Skeletal muscle cell (primary cell): ENCODE measurements around the gene ABCA8.
A peak's percentile ranks its signal among the peaks of the same experiment; 100 is the strongest.

Source experiments
- DNase-seq: peaks from one replicate; pipeline ENCODE4 v3.0.0-alpha.2; 2010; ENCODE audit warnings: low read depth
- H3K4me3 ChIP-seq: 2 replicates; pipeline ENCODE4 v1.5.1; 2011; ENCODE audit warnings: low read depth, mild to moderate bottlenecking, control low read depth, low read length, moderate library complexity

The ABCA8 gene

DNA sequence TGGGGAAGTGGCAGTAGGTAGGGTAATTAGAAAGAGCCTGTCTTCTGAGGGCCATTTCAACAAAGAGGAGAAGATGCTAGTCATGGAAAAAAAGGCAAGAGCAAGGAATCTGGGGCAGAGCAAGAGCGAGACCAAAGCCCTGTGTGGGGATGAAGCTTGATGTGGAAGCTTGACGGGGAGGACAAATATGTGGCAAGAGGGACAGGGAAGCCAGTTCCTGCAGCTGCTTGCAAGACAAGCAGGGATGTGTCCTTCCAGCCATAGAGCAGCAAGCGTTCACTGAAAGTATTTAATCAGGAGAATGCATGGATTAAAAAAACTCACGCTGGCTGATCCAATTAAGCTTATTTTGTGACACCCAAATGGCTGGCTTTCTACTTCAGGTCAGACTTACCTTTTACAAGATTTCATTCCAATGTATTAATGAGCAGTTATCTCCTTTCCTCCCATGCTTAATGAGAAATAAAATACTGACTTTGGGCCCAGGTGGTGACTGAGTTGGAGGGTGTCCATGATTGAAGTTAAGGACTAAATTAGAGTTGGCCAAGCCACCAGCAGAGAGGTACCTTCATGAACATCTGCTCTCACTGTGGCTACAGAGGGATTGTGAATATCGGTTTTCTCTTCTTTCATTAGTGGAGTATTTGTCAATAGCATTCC, 76.8 kb downstream of the ABCA8 start:
- DNase-seq, result no peak
- H3K4me3 ChIP-seq, result no peak overlapping the region

DNA sequence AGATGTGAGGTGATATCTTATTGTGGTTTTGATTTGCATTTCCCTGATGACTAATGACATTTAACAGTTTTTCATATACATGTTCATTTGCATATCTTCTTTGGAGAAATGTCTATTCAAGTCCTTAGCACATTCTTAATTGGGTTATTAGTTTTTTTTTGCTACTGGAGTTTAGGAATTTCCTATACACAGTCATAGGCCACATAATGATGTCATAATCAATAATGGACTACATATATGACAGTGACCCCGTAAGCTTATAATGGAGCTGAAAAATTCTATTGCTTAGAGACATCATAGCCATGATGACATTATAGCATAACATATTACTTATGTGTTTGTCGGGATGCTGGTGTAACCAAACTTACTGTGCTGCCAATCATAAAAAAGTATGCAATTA, 83.7 kb downstream of the ABCA8 start:
- H3K4me3 ChIP-seq, result no peak overlapping the region
- no peak for DNase-seq

DNA sequence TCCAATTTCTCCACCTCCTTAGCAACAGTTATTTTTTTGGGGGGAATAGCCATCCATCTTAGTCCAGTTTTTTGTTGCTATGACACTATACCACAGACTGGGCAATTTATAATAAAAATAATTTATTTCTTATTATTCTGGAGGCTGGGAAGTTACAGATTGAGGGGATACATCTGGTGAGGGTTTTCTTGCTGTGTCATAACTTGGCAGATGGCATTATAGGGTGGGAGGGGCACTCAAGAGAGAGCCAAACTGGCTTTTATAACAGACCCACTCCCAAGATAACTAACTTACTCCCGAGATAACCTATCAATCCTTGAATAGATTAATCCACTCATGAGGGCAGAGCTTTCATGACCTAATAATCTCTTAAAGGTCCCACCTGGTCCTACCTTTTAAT, 84.2 kb downstream of the ABCA8 start:
- DNase-seq, result no peak

DNA sequence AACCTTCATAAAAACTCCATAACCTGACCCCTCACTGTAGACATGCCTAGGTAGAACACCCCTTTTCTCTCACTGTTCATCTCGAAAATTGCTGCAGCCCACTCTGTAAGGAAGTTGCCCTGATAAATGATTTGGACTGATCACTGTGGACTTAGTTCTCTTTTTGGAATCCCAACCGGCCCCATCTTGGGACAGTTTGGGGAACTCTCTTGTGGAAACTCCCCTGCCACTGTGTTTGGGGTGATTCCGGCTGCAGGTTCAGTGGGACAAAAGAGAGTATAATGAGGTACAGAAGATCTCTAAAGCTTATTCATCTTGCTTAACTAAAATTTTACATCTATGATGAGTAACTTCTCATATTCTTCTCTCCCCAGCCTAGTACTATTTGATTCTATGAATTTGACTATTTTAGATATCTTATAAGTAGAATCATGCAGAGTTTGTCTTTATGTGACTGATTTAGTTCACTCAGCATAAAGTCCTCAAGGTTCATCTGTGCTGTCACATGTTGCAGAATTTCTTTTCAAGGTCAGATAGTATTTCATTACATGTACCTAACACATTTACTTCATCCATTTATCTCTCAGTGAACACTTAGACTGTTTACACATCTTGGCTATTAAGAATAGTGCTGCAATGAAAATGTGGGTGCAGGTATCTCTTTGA, 84.9 kb downstream of the ABCA8 start:
- H3K4me3 ChIP-seq, result no peak overlapping the region
- DNase-seq, result no peak

More for the DNA sequence above, 84.2 kb downstream of the ABCA8 start:
- H3K4me3 ChIP-seq, result no peak overlapping the region

DNA sequence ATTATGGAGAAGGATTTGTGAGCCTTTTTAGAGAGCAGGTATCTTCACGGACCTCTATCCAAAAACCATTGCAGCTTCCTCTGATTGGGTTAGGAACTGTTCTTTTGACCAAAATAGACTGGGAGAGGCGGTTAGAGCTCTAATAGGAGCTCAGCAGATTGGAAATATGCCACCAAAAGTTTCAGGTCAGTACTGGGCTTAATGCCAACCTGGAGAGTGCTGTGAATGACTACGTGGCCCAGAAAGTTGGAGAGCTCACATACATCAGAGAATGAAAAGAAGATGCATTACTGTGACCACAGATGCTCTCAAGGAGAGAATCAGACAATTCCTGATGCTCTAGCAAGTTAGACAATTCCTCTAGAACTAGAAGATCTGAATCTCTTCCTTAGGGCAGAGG, 86.5 kb downstream of the ABCA8 start:
- peak; percentile 20 for DNase-seq

DNA sequence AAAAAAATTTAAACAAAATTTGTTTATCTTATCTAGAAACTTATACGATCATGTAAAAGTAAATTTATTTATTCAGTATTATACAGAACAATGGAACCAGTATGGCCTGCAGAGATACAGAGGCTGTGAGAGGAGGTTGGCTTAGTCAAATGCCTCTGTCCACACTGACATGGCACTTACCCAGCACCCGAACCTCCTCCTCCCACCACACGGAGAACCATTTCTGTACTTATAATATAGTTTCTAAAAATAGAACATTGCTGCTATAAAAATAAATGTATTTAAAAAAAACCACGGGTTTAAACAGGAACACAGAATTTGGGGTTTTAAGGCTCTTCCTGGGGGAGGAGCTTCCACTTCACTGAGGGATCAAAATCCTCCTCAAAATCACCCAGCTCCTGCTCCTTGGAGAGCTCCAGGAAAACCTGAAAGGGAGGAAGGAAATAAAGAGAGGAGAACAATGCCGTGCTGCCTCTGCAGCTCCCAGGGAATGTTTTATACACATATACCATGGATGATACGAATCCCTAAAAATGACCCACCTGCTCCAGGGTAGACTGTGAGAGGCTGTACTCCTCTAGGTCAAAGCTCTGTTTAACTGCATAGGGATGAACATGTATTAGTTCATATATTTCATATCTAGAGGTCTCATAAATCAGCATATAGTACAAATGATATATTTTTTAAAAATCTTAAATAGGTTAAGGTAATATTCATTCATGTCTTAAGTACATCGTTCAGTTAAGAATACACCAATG, 87.3 kb downstream of the ABCA8 start:
- DNase-seq, result no peak
- H3K4me3 ChIP-seq, result no peak overlapping the region

More for the DNA sequence above, 86.5 kb downstream of the ABCA8 start:
- H3K4me3 ChIP-seq, result no peak overlapping the region

DNA sequence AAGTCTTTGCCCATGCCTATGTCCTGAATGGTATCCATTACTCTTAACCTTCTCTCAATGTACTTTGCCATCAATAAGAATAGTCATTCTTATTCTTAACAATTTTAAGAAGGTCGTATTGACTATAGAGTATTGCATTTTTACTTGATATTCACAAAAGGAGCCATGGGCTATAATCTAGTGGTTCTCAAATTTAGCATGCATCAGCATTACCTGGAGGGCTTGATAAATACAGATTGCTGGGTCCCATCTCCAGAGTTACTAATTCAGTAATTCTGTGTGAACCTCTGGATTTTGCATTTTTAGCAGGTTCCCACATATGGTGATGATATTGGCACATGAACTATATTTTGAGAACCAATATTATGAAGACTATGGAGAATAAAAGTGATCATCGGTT, 89.6 kb downstream of the ABCA8 start:
- DNase-seq, result no peak
- no peak overlapping the region for H3K4me3 ChIP-seq

DNA sequence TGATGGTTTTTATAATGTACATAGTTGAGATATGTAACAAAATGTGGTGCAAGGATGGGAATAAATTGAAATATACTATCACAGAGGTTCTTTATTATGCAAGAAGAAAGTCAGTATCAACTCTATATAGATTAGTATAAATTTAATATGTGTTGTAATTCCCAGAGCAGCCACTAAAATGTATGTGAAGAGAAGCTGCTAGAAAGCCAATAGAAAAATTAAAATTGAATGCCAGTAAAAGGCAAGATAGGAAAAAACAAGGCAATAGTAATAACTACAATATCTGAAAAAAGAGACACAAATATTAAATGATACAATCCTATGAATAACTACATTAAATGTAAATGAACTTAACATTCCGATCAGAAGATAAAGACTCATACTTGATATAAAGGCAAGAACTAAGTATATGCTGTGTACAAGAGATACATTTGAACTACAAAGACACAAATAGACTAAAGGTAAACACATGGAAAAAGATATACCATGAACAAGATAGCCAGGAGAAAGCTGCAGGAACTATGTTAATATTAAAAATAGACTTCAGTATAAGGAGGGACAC, 92.0 kb downstream of the ABCA8 start:
- no peak overlapping the region for H3K4me3 ChIP-seq
- DNase-seq, result no peak

DNA sequence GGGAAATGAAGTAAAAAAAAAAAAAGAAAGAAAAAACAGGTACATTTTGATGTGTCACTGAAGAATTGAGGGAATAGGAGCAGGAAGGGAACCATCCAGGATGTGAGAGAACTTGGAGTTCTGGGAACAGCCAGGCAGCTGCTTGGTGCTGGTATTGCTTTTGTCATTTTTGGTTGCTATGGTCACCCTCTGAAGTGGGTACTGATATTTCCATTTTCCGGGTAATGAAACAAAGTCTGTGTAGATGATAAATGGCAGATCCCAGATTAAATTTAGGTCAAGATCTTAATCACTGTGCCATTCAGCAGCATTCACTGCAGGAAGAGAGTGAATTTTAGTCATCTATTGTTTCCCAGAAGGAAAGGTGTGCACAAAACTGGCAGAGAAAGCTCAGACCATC, 93.6 kb downstream of the ABCA8 start:
- no peak for DNase-seq
- H3K4me3 ChIP-seq, result no peak overlapping the region

DNA sequence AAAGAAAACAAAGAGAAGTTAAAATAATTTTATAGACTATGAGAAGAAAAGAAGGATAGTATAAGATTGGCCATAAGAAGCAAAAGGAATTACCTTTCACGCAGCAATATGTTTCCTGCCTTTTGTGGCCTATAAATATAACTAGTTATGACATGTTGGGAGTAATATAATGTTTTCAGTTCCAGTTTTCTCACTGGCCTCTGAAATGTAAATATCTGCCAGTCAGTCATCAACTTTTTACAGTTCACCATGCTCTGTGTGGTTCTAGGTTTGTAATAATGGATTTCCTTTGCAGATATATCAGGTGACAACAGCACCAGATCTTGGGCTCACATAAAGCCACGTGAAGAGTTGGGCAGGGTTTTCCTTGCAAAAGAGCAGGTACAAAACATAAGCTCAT, 94.3 kb downstream of the ABCA8 start:
- no peak overlapping the region for H3K4me3 ChIP-seq
- DNase-seq, result no peak

DNA sequence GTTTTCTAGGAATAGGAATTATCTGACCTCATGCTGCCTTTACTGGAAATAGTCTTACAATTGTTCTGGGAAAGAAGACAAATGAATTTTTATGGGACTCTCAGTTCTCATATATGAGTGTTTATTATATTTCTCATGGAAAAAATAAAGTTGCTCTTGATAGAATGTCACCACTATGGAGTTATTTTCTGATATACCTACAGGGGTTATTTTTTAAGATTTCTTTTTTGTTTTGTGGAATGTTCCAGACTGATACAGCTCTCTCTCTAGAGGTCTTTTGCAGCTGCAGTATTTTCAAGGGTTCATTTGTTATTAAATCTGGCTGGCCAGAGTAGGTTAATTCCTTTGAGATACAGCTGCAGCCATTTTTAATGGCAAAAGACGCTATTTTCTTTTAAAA, 100.7 kb downstream of the ABCA8 start:
- H3K4me3 ChIP-seq, result no peak overlapping the region
- DNase-seq, result no peak

DNA sequence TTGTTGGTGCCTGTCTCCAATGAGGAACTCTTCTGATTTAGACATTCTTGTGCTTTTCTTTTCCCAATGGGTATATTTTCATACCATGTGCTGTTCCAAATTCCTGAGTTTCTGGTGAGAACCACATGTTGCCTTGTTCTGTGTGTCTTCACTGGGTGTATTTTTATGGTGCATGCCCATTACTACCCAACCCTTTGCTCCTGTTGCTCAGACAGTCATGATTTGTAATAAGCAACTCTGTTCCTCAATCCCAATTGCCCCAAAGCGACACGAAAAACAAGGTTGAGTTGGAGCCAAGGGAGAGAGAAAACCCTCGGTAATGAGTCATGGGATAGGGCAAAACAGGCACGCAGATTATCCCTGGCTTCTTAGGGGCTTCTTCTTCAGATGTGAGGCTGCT, 101.8 kb downstream of the ABCA8 start:
- no peak overlapping the region for H3K4me3 ChIP-seq
- no peak for DNase-seq

DNA sequence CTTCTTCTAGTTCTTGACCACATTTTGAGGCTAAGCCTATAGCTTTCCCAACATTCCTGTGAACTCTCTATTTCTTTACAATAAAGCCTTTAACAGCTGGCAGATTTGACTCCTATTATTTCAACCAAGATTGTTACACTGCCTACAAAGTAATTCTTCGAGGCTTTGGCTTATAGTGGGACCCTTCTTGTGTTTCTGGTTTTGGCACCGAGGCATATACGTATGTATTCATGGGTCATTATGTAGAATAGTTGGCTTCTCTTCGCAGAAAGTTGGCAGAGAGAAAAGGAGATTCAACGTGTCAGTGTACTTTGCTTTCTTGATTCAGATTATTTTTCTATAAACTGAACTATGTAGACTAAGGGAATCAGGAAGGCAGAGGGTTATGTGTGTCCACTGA, 102.2 kb downstream of the ABCA8 start:
- no peak for DNase-seq
- H3K4me3 ChIP-seq, result no peak overlapping the region

DNA sequence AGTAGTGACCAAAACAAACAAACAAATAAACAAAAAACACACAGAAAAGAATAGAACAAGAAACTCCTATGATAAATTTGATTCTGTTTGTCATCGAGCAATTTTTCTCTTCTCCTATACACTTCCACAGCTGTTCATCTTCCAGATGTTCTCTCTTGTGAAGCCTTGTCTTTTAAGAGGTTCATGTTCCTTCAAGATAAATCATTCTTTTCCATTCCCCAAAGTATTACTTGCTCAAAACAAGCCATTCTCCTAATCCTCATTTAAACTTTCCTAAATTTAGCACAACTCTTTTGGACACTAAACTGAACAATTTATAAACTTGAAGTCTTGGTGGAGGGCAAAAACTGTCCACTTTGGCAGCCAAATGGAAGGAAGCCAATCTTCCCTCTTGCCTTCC, 103.3 kb downstream of the ABCA8 start:
- DNase-seq, result no peak

DNA sequence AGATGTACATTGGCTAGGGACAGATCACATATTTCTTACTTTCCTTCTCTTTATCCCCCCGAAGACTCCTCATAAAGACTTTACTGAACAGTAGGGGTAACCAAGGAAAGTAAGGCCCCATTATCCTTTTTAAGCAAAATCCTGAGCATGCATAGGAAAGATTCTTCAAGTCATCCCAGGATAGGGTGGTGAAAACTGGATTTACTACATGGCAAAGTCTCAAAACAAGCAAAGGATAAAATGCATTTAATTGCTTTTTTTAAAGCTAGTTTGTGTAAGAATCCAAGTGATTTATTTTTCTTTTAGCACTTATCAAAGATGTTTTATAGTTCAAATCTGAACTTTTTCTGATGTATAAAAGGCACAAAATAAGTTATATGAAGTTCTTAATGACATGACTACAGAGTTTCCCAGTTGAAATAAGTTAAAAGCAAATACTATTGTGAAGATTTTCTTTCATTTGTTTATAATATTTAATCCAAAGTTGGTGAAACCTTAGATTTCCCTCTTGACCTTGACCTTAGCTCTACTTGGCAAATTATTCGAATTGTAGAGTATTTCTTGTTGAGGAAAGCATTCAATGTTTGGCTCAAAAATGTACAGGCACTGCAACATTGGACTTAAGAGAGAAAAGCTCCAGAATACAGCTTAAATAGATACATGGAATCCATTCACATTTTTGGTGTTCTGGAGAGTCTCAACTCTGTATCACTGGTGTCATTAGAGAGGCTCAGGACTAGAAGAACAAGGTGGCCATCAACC, 104.3 kb downstream of the ABCA8 start:
- no peak overlapping the region for H3K4me3 ChIP-seq
- no peak for DNase-seq

More for the DNA sequence above, 103.3 kb downstream of the ABCA8 start:
- no peak overlapping the region for H3K4me3 ChIP-seq

DNA sequence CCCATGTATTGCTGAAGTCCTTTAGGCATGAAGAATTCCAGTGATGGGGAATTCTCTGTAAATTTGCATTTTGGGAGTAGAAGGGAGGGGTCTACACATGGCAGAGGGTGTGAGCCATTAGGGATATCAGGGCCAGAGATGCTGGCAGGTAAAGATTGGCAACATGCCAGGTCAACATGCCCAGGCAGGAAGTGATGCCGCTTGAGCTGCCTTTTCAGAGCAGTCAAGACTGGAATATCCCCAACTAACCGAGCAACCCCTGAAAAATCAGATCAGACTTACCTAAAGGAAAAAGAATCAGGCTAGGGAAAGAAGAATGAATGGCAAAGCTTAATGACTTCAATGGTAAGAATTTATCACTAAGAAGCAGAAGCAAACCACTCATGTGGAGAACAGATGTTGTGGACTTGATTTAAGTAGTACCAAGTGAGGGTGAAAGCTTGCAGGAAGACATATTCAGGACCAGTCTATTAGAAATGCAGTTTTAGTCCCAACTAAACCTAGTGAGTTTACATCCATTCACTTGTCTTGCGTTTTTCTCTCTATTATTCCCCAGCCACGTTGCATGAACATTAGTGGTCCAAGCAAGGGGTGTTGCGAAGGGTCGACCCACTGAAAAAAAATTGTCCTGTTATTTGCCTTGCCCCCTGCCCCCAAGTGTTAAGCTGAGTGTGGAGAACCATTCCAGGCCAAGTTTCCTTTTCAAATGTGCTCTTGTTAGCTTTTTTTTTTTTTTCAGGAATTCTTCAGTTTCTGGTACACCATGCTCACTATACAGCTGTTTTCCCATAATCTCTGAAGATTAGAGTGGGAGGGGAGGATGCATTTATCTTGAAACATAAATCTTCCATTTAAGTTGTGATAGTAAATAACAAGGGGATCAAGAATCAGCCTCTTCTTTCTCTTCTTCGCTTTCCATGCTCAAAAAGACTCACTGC, 105.2 kb downstream of the ABCA8 start:
- no peak for DNase-seq
- H3K4me3 ChIP-seq, result no peak overlapping the region

DNA sequence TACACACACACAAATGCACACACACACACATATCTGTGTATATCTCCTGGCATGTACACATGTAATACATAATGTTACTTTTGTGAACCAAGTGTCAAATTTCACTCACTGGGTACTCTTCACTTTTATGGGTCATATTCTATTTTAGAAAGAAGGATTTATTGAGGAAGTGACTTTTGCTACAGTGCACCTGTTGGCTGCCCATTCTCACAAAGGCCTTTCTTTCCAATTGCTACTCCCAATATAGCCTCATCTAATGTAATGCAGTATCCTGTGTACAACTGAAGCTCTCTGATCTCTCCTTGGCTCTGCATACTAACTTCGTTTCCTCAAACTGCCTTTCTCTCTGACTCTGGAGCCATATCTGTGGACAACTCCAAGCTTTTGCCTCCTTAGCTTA, 107.5 kb downstream of the ABCA8 start:
- no peak for DNase-seq
- H3K4me3 ChIP-seq, result no peak overlapping the region

DNA sequence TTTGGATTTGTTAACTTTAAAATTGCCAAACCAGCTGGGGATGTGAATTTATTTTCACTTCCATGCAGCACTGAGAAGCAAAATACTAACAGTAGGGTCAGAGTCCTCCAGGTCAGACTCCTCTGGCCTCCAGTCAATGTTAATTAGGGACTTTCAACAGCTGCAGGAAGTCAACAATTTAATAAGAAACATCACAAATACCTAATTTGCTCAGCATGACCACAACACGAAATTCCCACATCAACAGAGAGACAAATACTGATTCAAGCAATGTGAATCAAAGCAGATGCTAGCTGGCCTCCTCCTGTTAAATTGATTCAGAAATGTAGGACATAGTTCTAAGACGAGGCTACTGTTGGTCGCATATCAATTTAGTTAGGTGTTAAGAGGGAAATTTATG, 111.7 kb downstream of the ABCA8 start:
- no peak overlapping the region for H3K4me3 ChIP-seq
- no peak for DNase-seq

DNA sequence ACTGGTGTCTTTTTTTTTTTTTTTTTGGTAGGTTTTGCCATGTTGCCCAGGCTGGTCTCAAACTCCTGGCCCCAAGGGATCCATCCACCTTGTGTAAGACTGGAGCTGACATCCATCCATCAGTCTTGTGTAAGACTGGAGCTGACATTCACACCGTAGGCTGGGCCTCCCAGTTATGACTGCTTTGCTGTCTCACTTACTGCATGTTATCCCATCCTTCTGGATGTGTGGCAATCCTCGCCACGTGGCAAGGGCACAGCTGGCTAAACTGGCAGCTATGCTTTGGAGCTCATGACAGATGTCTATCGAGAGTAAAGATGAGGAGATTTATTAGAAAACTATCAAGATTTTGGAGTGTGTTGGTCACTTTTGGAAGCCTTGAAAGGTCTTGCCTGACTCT, 115.1 kb downstream of the ABCA8 start:
- no peak overlapping the region for H3K4me3 ChIP-seq
- DNase-seq, result no peak
